Breast epithelium (tissue), 3 donors: ENCODE results near the gene TNFAIP3.

Experiments
- CTCF ChIP-seq, 3 donors: fragments of 450-650 bp; IDR thresholded peaks; one replicate each; pipeline ENCODE4 v1.5.1; 2016 to 2017; ENCODE audit warnings: antibody characterized with exemption in 3 of 3, mild to moderate bottlenecking in 3 of 3, moderate library complexity in 3 of 3
- POLR2AphosphoS5 ChIP-seq, 3 donors: sonication (generic); formaldehyde crosslinking; IDR thresholded peaks; one replicate each; pipeline ENCODE4 v1.6.1; 2017; ENCODE audit warnings: antibody characterized with exemption in 3 of 3

GRCh38 chr6:137927777-137928218, 60.7 kb downstream of the TNFAIP3 start:
- TF ChIP-seq CTCF (IDR thresholded peaks at IDR 0.05): no peak
- TF ChIP-seq POLR2AphosphoS5 (IDR thresholded peaks at IDR 0.05): no peak
